Mucosa of descending colon (tissue), 3 donors: ENCODE results near the gene KLHL33. TPM values are rescaled to one million over a fixed set of nuclear protein-coding genes. Genes with fewer than 3 reads are reported as not detected.

Experiments used
- ATAC-seq: fragments of 200-7000 bp; cut with Tn5 transposase; one replicate; pipeline ENCODE4 v1.9.1; 2020; ENCODE audit warnings: mild to moderate bottlenecking, moderate library complexity
- DNase-seq, 3 donors: peaks; one replicate each; pipeline ENCODE4 v3.0.0-alpha.2; 2020
- H3K36me3 ChIP-seq: fragments of 200-600 bp; one replicate; pipeline ENCODE4 v1.8.0; 2021; ENCODE audit warnings: low read depth, mild to moderate bottlenecking
- H3K4me1 ChIP-seq: fragments of 200-600 bp; one replicate; pipeline ENCODE4 v1.8.0; 2021; ENCODE audit warnings: low read depth, mild to moderate bottlenecking
- H3K4me3 ChIP-seq: fragments of 200-600 bp; one replicate; pipeline ENCODE4 v1.8.0; 2021; ENCODE audit warnings: mild to moderate bottlenecking
- H3K9me3 ChIP-seq: fragments of 200-600 bp; one replicate; pipeline ENCODE4 v1.8.0; 2021; ENCODE audit warnings: mild to moderate bottlenecking
- CTCF ChIP-seq: fragments of 200-600 bp; IDR thresholded peaks from one replicate; pipeline ENCODE4 v1.8.0; 2022; ENCODE audit warnings: antibody characterized with exemption, mild to moderate bottlenecking
- intact Hi-C, 2 donors: fragments of 100-400 bp; cut with DNase I in 1 of 2; cut with micrococcal nuclease in 1 of 2; formaldehyde crosslinking; loops; one replicate each; pipeline versions ENCODE4 v1.11.0 to v1.11.1; 2022; cut with DNase I, micrococcal nuclease
- total RNA-seq, 3 donors: library from RNA; stranded (reverse); fragmentation: NEBNext Ultra II Directional in 2 of 3; extraction: Animal tissue kit (Norgen Biotek cat#: 25700) in 2 of 3; gene quantifications; one replicate each; pipeline versions ENCODE4 v1.2.1 to v1.2.4, GENCODE V29; 2021 to 2023
- donor health status: DM: no; HTN: no; CAD: no; lungs with moderate emphysema.
- donor health status: DM: no; HTN: no; CAD: no.
- donor health status: DM: no; HTN: yes; CAD: no.

KLHL33 gene
- total RNA-seq, 3 donors from 2014 or later: 0.12 to 0.85 (median 0.27) TPM

- DNase-seq: no peak
- no peak overlapping the region for H3K4me3 ChIP-seq
- no peaks in the 10 kb centered on the region for H3K9me3 ChIP-seq
- TF ChIP-seq CTCF: no peak
- peaks cover 47% of the 10 kb centered on the region for H3K36me3 ChIP-seq
- ATAC-seq: no peak
- no peaks in the 10 kb centered on the region for H3K4me1 ChIP-seq
- intact Hi-C loops: no loop called here
Observed at GRCh38 chr14:20383636-20384035, 52.3 kb downstream of the KLHL33 start.

GRCh38 chr14:20383032-20383431 lies 52.9 kb downstream of the KLHL33 start:
- TF ChIP-seq CTCF: no peak
- intact Hi-C loops: no loop called here

GRCh38 chr14:20382526-20382925 lies 53.4 kb downstream of the KLHL33 start:
- H3K4me1 ChIP-seq: no peaks in the 10 kb centered on the region
- no peak for ATAC-seq
- peaks cover 42% of the 10 kb centered on the region for H3K36me3 ChIP-seq
- no peak overlapping the region for H3K4me3 ChIP-seq
- H3K9me3 ChIP-seq: no peaks in the 10 kb centered on the region
- intact Hi-C loops: no loop called here
- no peak for TF ChIP-seq CTCF
- DNase-seq: no peak

More at GRCh38 chr14:20383032-20383431, 52.9 kb downstream of the KLHL33 start:
- DNase-seq (no peak), ATAC-seq (no peak)
- Histone ChIP-seq H3K9me3 (no peaks in the 10 kb centered on the region), H3K36me3 (peaks cover 45% of the 10 kb centered on the region), H3K4me3 (no peak overlapping the region), H3K4me1 (no peaks in the 10 kb centered on the region)

- Histone ChIP-seq H3K9me3 (no peaks in the 10 kb centered on the region), H3K36me3 (peaks cover 37% of the 10 kb centered on the region), H3K4me1 (peaks cover 4% of the 10 kb centered on the region), H3K4me3 (no peak overlapping the region)
- intact Hi-C loops: no loop called here
- ATAC-seq: no peak
- no peak for TF ChIP-seq CTCF
- DNase-seq: no peak
Observed at GRCh38 chr14:20381341-20381740, 54.6 kb downstream of the KLHL33 start.

GRCh38 chr14:20380681-20381080 lies 55.3 kb downstream of the KLHL33 start:
- peaks cover 33% of the 10 kb centered on the region for H3K36me3 ChIP-seq
- H3K4me1 ChIP-seq: peaks cover 4% of the 10 kb centered on the region
- no peak overlapping the region for H3K4me3 ChIP-seq
- TF ChIP-seq CTCF: no peak
- DNase-seq: no peak
- intact Hi-C loops: no loop called here
- ATAC-seq: no peak
- H3K9me3 ChIP-seq: no peaks in the 10 kb centered on the region

GRCh38 chr14:20379743-20380142 lies 56.2 kb downstream of the KLHL33 start:
- Histone ChIP-seq H3K4me1 (peaks cover 4% of the 10 kb centered on the region), H3K9me3 (no peaks in the 10 kb centered on the region), H3K36me3 (peaks cover 33% of the 10 kb centered on the region), H3K4me3 (no peak overlapping the region)
- no peak for DNase-seq
- no peak for TF ChIP-seq CTCF
- no peak for ATAC-seq
- intact Hi-C loops: no loop called here
